ENCODE data around the gene MYT1.

DNA sequence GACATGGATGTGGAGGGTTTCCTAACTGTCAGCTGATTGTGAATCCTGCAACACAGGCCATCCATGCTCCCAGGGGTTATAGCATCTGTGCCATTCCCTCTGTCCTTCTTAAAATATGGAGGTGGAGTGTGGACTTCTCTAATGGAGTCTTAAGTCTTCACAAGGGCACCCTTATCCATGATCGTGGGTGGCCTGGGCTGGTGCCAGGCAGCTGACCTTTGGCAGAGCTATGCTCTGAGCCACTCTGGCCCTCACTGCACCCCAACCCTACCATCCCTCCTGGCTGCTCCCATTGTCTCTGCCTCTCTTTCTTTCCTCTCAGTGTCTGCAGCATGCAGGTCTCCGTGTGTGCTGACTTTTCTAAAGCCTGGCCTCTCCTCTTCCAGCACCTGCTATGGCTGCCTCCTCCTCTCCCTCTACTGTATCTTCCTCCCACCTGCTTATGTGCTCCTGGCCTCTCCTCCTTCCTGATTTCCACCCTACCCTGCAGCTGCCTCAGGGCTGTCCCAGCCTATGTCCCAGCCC is 80.1 kb downstream of the MYT1 start:
- TF ChIP-seq TEAD4 (IDR thresholded peaks at IDR 0.05): no peak
- TF ChIP-seq EP300 (IDR thresholded peaks at IDR 0.05; ENCODE audit: borderline replicate concordance): no peak
- no peak for TF ChIP-seq USF1 (IDR thresholded peaks at IDR 0.05)
- TF ChIP-seq, protein P1, sequence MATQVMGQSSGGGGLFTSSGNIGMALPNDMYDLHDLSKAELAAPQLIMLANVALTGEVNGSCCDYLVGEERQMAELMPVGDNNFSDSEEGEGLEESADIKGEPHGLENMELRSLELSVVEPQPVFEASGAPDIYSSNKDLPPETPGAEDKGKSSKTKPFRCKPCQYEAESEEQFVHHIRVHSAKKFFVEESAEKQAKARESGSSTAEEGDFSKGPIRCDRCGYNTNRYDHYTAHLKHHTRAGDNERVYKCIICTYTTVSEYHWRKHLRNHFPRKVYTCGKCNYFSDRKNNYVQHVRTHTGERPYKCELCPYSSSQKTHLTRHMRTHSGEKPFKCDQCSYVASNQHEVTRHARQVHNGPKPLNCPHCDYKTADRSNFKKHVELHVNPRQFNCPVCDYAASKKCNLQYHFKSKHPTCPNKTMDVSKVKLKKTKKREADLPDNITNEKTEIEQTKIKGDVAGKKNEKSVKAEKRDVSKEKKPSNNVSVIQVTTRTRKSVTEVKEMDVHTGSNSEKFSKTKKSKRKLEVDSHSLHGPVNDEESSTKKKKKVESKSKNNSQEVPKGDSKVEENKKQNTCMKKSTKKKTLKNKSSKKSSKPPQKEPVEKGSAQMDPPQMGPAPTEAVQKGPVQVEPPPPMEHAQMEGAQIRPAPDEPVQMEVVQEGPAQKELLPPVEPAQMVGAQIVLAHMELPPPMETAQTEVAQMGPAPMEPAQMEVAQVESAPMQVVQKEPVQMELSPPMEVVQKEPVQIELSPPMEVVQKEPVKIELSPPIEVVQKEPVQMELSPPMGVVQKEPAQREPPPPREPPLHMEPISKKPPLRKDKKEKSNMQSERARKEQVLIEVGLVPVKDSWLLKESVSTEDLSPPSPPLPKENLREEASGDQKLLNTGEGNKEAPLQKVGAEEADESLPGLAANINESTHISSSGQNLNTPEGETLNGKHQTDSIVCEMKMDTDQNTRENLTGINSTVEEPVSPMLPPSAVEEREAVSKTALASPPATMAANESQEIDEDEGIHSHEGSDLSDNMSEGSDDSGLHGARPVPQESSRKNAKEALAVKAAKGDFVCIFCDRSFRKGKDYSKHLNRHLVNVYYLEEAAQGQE (IDR thresholded peaks at IDR 0.05; ENCODE audit: low read depth): no peak
- TF ChIP-seq, protein P2, sequence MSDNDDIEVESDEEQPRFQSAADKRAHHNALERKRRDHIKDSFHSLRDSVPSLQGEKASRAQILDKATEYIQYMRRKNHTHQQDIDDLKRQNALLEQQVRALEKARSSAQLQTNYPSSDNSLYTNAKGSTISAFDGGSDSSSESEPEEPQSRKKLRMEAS (IDR thresholded peaks at IDR 0.05): no peak
- TF ChIP-seq CREB1 (IDR thresholded peaks at IDR 0.05; ENCODE audit: low read depth): no peak
- no peak for TF ChIP-seq TAF1 (IDR thresholded peaks at IDR 0.05; ENCODE audit: low read depth)
- TF ChIP-seq FOXM1 (IDR thresholded peaks at IDR 0.05; ENCODE audit: borderline replicate concordance, low read depth): no peak
- TF ChIP-seq EGR1 (IDR thresholded peaks at IDR 0.05): no peak
- no peak for TF ChIP-seq ZBTB7A (IDR thresholded peaks at IDR 0.05; ENCODE audit: low read depth)

All from Ishikawa (cell line).